Measurements from ENCODE around the gene CORO7.

CORO7 gene

DNA sequence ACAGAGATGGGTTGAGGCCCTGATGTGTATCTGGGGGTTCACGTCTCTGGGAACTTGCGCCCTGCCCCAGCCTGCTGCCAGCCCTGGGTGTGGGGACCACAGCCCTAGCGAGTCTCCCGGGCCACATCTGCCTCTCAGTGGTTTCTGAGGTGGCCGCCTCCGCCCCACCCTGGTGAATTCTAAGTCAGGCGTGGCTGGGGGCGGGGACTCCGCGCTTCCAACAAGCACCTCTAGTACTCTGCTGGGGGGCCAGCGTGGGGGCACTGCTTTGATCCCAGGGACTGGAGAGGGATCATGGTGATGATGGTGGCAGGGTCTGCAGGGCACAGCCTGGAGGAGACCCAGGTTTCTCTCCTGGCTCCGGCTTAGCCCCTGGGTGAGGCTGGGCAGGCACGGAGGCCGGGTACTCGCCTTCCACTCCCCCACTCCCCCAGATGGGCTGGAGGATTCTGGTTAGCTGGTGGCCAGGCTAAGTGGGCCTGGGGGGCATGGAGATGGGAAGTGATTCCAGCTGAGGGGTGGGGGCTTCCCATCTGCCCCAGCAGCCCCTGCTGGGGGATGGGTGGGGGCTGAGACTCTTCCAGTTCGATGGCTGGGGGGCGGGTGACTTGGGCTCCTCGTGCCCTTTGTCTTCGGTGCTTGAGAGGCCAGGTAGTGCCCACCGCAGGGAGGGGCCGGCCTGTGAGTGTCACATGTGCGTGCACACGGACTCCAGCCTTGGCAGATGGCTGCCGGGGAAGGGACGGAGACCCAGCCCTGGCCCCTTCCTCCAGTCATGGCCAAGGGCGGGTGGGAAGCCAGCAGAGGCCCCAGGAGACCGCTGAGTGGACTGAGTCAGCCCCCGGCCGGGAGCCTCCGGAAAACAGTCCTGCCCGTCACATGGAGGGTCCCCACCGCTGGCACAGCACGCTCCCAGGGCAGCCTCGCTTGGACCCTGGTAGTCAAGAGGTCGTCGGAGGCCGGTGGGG lies 96.7 kb downstream of the CORO7 start:
- H3K4me3 ChIP-seq (ENCODE audit: low read depth, low read length): no peak overlapping the region

DNA sequence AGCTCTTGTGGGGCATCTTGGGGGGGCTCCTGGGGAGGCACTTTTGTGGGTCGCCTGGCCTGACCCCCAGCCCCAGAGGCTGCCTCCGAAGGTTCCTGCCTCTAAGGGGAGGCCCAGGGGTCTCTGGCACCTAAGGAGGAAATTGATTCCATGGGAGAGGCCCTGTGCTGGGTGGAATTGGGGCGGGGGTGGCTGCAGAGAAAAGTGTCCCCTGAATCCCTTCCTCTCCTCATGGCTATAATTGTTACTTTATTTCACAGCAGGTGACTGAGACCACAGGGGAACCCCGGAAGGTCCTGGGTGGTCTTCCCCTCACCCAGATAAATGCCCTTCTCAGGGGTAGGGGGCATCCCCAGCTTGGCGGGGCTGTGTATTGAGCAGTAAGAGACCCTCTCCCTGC lies 97.4 kb downstream of the CORO7 start:
- TF ChIP-seq, protein P1, sequence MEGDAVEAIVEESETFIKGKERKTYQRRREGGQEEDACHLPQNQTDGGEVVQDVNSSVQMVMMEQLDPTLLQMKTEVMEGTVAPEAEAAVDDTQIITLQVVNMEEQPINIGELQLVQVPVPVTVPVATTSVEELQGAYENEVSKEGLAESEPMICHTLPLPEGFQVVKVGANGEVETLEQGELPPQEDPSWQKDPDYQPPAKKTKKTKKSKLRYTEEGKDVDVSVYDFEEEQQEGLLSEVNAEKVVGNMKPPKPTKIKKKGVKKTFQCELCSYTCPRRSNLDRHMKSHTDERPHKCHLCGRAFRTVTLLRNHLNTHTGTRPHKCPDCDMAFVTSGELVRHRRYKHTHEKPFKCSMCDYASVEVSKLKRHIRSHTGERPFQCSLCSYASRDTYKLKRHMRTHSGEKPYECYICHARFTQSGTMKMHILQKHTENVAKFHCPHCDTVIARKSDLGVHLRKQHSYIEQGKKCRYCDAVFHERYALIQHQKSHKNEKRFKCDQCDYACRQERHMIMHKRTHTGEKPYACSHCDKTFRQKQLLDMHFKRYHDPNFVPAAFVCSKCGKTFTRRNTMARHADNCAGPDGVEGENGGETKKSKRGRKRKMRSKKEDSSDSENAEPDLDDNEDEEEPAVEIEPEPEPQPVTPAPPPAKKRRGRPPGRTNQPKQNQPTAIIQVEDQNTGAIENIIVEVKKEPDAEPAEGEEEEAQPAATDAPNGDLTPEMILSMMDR (IDR thresholded peaks at IDR 0.05; ENCODE audit: low read depth, low read length): no peak
- no peak overlapping the region for H3K4me3 ChIP-seq (ENCODE audit: low read depth, low read length)

More for the DNA sequence above, 96.7 kb downstream of the CORO7 start:
- TF ChIP-seq, protein P1 (IDR thresholded peaks at IDR 0.05; ENCODE audit: low read depth, low read length): no peak

DNA sequence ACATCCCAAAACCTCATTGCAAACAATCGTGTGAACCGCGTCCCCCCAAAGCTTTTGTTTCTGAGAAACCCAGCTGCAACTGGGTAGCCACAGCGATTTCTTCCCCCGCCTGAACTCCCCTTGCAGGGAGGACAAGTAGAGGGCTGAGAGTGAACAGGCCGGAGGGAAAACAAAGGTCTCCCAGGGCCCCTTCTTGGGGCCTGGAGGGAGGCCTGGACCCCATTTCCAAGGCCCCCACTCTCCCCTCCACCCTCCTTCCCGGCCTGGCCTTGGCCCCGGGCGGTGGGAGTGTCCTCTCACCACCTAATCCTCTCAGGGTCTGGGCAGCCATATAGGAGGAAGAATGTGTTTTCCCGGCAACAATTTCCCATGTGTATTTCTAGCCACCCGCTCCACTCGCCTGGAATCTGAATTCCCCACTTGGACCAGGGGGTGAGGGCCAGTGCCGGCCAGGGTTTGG lies 97.9 kb downstream of the CORO7 start:
- TF ChIP-seq, protein P1 (IDR thresholded peaks at IDR 0.05; ENCODE audit: low read depth, low read length): no peak
- H3K4me3 ChIP-seq (ENCODE audit: low read depth, low read length): peak overlapping the region; percentile 15; the same call in 1 of the 2 replicates

DNA sequence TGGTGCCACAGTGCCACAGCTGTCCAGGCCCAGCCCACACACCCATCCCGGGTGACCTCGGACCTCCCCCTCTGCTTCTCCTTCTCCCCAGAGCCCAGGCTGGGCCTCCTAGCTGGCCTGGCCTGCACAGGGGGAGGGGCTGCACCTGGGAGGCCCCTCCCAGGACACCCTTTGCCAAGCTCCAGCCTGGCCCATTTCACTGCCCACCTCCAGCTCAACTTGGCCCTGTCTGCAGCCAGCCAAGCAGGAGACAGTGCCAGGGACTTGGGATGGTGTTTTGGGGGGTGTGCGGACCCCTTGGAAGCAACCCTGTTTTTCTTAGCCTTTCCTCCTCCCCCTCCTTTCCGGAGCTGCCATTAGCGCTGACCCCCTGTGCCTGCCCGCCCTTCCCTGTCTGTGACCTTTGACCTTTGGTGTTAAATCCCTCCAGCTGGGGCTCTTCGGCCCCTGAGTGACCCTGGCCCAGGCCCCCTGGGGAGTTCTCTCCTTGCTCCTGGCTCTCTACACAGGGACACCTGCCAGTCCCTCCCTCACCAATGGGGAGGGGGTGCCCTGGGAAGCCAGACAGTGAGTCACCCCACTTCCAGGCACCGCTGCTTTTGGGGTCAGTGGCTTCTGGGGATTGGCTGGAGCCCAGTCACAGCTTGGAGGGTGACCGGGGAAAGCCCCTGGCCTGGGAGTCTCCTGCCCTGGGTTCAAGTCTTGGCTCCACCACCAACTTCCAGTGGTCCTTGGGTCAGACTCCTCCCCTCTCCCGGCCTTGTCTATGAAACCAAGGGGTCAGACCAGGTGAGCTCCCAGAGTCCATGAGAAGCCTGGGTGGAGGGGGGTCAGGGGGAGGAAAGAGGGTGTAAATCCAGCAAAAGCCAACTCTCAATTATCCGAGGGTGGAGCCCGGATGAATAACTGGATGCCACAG lies 98.6 kb downstream of the CORO7 start:
- peak overlapping the region; percentile 84 for H3K4me3 ChIP-seq (ENCODE audit: low read depth, low read length)
- TF ChIP-seq, protein P1 (IDR thresholded peaks at IDR 0.05; ENCODE audit: low read depth, low read length): no peak

DNA sequence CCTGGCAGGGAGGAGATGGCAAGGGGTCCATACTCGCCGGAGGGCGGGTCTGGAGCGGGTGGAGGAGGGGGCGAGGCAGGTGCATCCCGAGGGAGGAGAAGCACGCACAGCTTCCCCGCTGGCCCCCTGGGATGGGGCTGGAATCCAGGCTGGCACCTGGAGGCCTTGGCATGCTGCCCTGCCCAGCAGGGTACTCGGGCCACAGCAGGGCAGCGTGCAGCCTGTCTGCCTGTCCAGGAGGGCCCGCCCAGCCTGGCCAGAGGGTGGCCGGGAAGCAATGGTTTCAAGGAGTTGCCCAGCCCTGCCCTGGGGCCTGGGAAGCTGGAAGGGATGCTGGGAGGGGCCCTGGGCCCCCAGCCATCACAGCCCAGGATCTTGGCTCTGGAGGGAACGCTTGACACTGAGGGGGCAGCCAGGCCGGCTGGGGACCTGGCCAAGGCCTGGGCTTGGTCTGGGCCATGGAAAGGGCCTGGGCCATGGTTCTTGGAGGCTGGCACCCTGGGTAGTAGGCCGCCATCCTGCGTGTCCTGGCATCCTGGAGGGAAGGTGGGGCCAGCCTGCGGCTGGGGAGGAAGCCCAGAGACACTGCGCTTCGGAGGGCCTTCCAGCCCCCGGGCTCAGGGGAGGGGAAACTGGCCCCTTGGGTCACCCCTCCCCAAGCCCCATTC lies 99.4 kb downstream of the CORO7 start:
- TF ChIP-seq, protein P1 (IDR thresholded peaks at IDR 0.05; ENCODE audit: low read depth, low read length): no peak
- peak overlapping the region; percentile 84 for H3K4me3 ChIP-seq (ENCODE audit: low read depth, low read length)

DNA sequence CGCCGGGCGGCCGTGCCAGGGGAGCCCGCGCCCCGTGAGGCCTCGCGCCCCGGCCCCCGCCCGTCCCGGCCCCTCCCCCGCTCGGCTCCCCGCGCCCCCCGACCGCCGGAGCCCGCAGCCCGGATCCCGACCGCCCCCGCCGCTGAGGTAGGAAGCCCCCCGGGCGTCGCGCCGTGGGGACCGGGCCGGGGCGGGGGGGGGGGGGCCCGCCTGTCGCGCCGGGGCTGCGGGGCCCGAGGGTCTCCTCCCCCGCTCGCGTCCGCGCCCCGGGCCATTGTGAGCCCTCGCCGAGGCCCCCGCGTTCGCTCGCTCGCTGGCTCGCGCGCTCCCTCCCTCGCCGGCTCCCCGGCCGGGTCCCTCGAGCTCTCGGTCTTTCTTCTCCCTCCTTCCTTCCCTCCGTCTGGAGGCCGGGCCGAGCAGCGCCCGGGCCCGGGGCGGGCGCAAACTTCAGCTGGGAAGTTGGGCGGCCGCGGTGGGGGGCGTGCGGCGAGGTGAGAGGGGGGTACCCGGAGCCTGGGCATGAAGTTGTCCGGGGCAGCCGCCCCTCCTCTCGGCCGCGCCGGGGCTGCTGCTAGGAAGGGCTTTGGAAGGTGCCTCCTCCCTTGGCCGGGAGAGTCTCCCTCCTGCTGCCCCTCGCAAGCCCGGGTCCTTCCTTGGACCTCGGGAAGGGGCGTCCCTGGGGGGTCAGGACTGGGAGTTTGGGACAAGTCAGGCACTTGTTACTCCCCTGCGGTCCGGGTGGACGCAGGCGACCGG lies 100.1 kb downstream of the CORO7 start:
- TF ChIP-seq, protein P1 (IDR thresholded peaks at IDR 0.05; ENCODE audit: low read depth, low read length): no peak
- peak overlapping the region; percentile 84 for H3K4me3 ChIP-seq (ENCODE audit: low read depth, low read length)
